ENCODE measurements around the gene PALM2AKAP2. TPM values are rescaled to one million over a fixed set of nuclear protein-coding genes. Genes with fewer than 3 reads are reported as not detected.

PALM2AKAP2 gene
- total and polyA plus RNA-seq, 9 of the 15 experiments (the other 6 are each of a cell fraction or from before 2014, with no cell fraction given): not detected

GRCh38 chr9:109796078-109796477 is 16.1 kb downstream of the PALM2AKAP2 start:
- CTCF ChIA-PET (ENCODE audit: low intra/inter-chr PET ratio): no interaction called here
- H3K4me1 ChIP-seq (replicated peaks in 1 of 2; ENCODE audit: control insufficient read depth in 2 of 2, insufficient read depth in 2 of 2, low read length in 2 of 2): no peaks in the 10 kb centered on the region
- no peaks in the 10 kb centered on the region for H4K20me1 ChIP-seq (replicated peaks; ENCODE audit: control insufficient read depth, insufficient read depth, low read length)
- no peak for DNase-seq (ENCODE audit: extremely low read depth in 1 of 4, low spot score in 3 of 4)
- H3K9me1 ChIP-seq (ENCODE audit: control insufficient read depth, insufficient read depth, low read length): no peaks in the 10 kb centered on the region
- H3K4me2 ChIP-seq (ENCODE audit: insufficient read depth, low read length): no peak overlapping the region
- H3K27ac ChIP-seq (ENCODE audit: extremely low read depth, low read depth, low read length): no peak overlapping the region
- no peaks in the 10 kb centered on the region for H3K27me3 ChIP-seq (ENCODE audit: control insufficient read depth in 2 of 2, insufficient read depth in 2 of 2, low read length in 2 of 2)
- in situ Hi-C loops (cut with MboI) (no loop called here), intact Hi-C loops (cut with micrococcal nuclease) (no loop called here)
- ATAC-seq: no peak
- no TSS peak for BruUV-seq (replicated peaks)
- POLR2A ChIA-PET: no interaction called here
- no peak for FAIRE-seq
- H3K9ac ChIP-seq (ENCODE audit: insufficient read depth in 1 of 2, low read depth in 2 of 2, low read length in 2 of 2): no peak overlapping the region
- H3K36me3 ChIP-seq (ENCODE audit: control insufficient read depth, insufficient read depth, low read length): no peaks in the 10 kb centered on the region
- WGBS (ENCODE audit: insufficient coverage, low coverage, missing lambda C conversion rate): 0% methylated on average over 1 of the region's 1 CpG
- H2AFZ ChIP-seq (ENCODE audit: low read depth, low read length): no peak overlapping the region
- H3K4me3 ChIP-seq: no peak overlapping the region
- no peaks in the 10 kb centered on the region for H3K79me2 ChIP-seq (ENCODE audit: control insufficient read depth, insufficient read depth, low read length)
- no peaks in the 10 kb centered on the region for H3K9me3 ChIP-seq (replicated peaks; ENCODE audit: control insufficient read depth, insufficient read depth, low read depth, low read length)
- no peak for TF ChIP-seq TCF15 (CRISPR knock-in tag; IDR thresholded peaks at IDR 0.05)
- TF ChIP-seq SAFB2 (IDR thresholded peaks at IDR 0.05; ENCODE audit: borderline replicate concordance, low read depth, low read length, severe bottlenecking): no peak
- TF ChIP-seq RNF2 (IDR thresholded peaks at IDR 0.05): no peak
- TF ChIP-seq TEAD2 (tag; IDR thresholded peaks at IDR 0.05): no peak
- peak; percentile 70 for TF ChIP-seq MAFF (IDR thresholded peaks at IDR 0.05; ENCODE audit: low read length)
- TF ChIP-seq, protein P1, sequence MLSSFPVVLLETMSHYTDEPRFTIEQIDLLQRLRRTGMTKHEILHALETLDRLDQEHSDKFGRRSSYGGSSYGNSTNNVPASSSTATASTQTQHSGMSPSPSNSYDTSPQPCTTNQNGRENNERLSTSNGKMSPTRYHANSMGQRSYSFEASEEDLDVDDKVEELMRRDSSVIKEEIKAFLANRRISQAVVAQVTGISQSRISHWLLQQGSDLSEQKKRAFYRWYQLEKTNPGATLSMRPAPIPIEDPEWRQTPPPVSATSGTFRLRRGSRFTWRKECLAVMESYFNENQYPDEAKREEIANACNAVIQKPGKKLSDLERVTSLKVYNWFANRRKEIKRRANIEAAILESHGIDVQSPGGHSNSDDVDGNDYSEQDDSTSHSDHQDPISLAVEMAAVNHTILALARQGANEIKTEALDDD (IDR thresholded peaks at IDR 0.05): no peak
- no peak for TF ChIP-seq STAT5A (IDR thresholded peaks at IDR 0.05; ENCODE audit: borderline replicate concordance, low read length)
- TF ChIP-seq TCF7 (IDR thresholded peaks at IDR 0.05; ENCODE audit: borderline replicate concordance): no peak
- no peak for TF ChIP-seq NBN (IDR thresholded peaks at IDR 0.05; ENCODE audit: low read depth)
- TF ChIP-seq ZNF3 (CRISPR knock-in tag; IDR thresholded peaks at IDR 0.05): no peak
- no peak for TF ChIP-seq SRSF1 (IDR thresholded peaks at IDR 0.05; ENCODE audit: low read depth, low read length)
- TF ChIP-seq, protein P2, sequence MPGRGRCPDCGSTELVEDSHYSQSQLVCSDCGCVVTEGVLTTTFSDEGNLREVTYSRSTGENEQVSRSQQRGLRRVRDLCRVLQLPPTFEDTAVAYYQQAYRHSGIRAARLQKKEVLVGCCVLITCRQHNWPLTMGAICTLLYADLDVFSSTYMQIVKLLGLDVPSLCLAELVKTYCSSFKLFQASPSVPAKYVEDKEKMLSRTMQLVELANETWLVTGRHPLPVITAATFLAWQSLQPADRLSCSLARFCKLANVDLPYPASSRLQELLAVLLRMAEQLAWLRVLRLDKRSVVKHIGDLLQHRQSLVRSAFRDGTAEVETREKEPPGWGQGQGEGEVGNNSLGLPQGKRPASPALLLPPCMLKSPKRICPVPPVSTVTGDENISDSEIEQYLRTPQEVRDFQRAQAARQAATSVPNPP (IDR thresholded peaks at IDR 0.05; ENCODE audit: borderline replicate concordance, insufficient read depth, insufficient read length): no peak
- no peak for TF ChIP-seq ZNF23 (CRISPR knock-in tag; IDR thresholded peaks at IDR 0.05)
- peak; percentile 71 for TF ChIP-seq MAFG (tag; conservative IDR thresholded peaks at IDR 0.05)
- no peak for TF ChIP-seq HSF4 (CRISPR knock-in tag; IDR thresholded peaks at IDR 0.05; ENCODE audit: borderline replicate concordance)
- TF ChIP-seq ZNF316 (IDR thresholded peaks at IDR 0.05): peak; percentile 92
- TF ChIP-seq, protein P3, sequence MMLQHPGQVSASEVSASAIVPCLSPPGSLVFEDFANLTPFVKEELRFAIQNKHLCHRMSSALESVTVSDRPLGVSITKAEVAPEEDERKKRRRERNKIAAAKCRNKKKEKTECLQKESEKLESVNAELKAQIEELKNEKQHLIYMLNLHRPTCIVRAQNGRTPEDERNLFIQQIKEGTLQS (IDR thresholded peaks at IDR 0.05): no peak
- TF ChIP-seq, protein P3 (CRISPR knock-in tag; conservative IDR thresholded peaks at IDR 0.05): no peak
- TF ChIP-seq OTX1 (CRISPR knock-in tag; IDR thresholded peaks at IDR 0.05): no peak
- no peak for TF ChIP-seq MXD1 (CRISPR knock-in tag; IDR thresholded peaks at IDR 0.05; ENCODE audit: borderline replicate concordance, poor library complexity, severe bottlenecking)
- TF ChIP-seq FIP1L1 (IDR thresholded peaks at IDR 0.05; ENCODE audit: low read depth, low read length, poor library complexity, severe bottlenecking): no peak
- TF ChIP-seq SIN3A (IDR thresholded peaks at IDR 0.05; ENCODE audit: borderline replicate concordance in 2 of 2, control insufficient read depth in 1 of 2, low read depth in 2 of 2, low read length in 2 of 2): no peak

Measured in K562 (cell line).